Measurements from ENCODE around the gene HK1. TPM values are rescaled to one million over a fixed set of nuclear protein-coding genes. Genes with fewer than 3 reads are reported as not detected.

HK1 gene
- total RNA-seq, 1 experiment from 2014 or later, result 83.2 TPM

- Histone ChIP-seq H3K4me3 (no peak overlapping the region), H3K27me3 (no peaks in the 10 kb centered on the region), H3K36me3 (peaks cover 52% of the 10 kb centered on the region), H3K9me3 (no peaks in the 10 kb centered on the region)
- no peak for DNase-seq
These were observed 88.4 kb downstream of the HK1 start for GRCh38 chr10:69366738-69367137.

GRCh38 chr10:69367469-69367868, 89.2 kb downstream of the HK1 start:
- no peak for DNase-seq
- H3K36me3 ChIP-seq, result peaks cover 54% of the 10 kb centered on the region
- H3K27me3 ChIP-seq, result no peaks in the 10 kb centered on the region
- no peaks in the 10 kb centered on the region for H3K9me3 ChIP-seq
- no peak overlapping the region for H3K4me3 ChIP-seq

- no peak overlapping the region for H3K4me3 ChIP-seq
- no peak for DNase-seq
- no peaks in the 10 kb centered on the region for H3K27me3 ChIP-seq
- no peaks in the 10 kb centered on the region for H3K9me3 ChIP-seq
- H3K36me3 ChIP-seq, result peaks cover 32% of the 10 kb centered on the region
These were observed 94.1 kb downstream of the HK1 start for GRCh38 chr10:69372126-69372980.

- no peaks in the 10 kb centered on the region for H3K9me3 ChIP-seq
- H3K4me3 ChIP-seq, result no peak overlapping the region
- H3K27me3 ChIP-seq, result no peaks in the 10 kb centered on the region
- H3K36me3 ChIP-seq, result peaks cover 40% of the 10 kb centered on the region
- DNase-seq, result no peak
These were observed 95.9 kb downstream of the HK1 start for GRCh38 chr10:69374242-69374641.

- peaks cover 35% of the 10 kb centered on the region for H3K36me3 ChIP-seq
- no peaks in the 10 kb centered on the region for H3K9me3 ChIP-seq
- DNase-seq, result no peak
- no peak overlapping the region for H3K4me3 ChIP-seq
- no peaks in the 10 kb centered on the region for H3K27me3 ChIP-seq
These were observed 96.6 kb downstream of the HK1 start for GRCh38 chr10:69374931-69375306.

GRCh38 chr10:69375307-69376151, 97.2 kb downstream of the HK1 start:
- Histone ChIP-seq H3K27me3 (no peaks in the 10 kb centered on the region), H3K9me3 (no peaks in the 10 kb centered on the region), H3K36me3 (peaks cover 35% of the 10 kb centered on the region), H3K4me3 (no peak overlapping the region)
- peak; percentile 89 for DNase-seq

GRCh38 chr10:69376662-69377061, 98.4 kb downstream of the HK1 start:
- peaks cover 31% of the 10 kb centered on the region for H3K36me3 ChIP-seq
- DNase-seq, result no peak
- no peaks in the 10 kb centered on the region for H3K27me3 ChIP-seq
- no peaks in the 10 kb centered on the region for H3K9me3 ChIP-seq
- H3K4me3 ChIP-seq, result no peak overlapping the region

GRCh38 chr10:69377191-69377590, 98.9 kb downstream of the HK1 start:
- Histone ChIP-seq H3K9me3 (no peaks in the 10 kb centered on the region), H3K36me3 (peaks cover 27% of the 10 kb centered on the region), H3K27me3 (no peaks in the 10 kb centered on the region), H3K4me3 (no peak overlapping the region)
- no peak for DNase-seq

GRCh38 chr10:69377933-69378332, 99.6 kb downstream of the HK1 start:
- Histone ChIP-seq H3K4me3 (no peak overlapping the region), H3K36me3 (peaks cover 27% of the 10 kb centered on the region), H3K27me3 (no peaks in the 10 kb centered on the region), H3K9me3 (no peaks in the 10 kb centered on the region)
- DNase-seq, result no peak

GRCh38 chr10:69379800-69380199, 101.5 kb downstream of the HK1 start:
- H3K9me3 ChIP-seq, result no peaks in the 10 kb centered on the region
- no peak for DNase-seq
- H3K4me3 ChIP-seq, result no peak overlapping the region
- H3K27me3 ChIP-seq, result no peaks in the 10 kb centered on the region
- peaks cover 40% of the 10 kb centered on the region for H3K36me3 ChIP-seq

- peak; percentile 28 for DNase-seq
- peaks cover 52% of the 10 kb centered on the region for H3K36me3 ChIP-seq
- no peaks in the 10 kb centered on the region for H3K9me3 ChIP-seq
- H3K27me3 ChIP-seq, result no peaks in the 10 kb centered on the region
- H3K4me3 ChIP-seq, result no peak overlapping the region
These were observed 104.3 kb downstream of the HK1 start for GRCh38 chr10:69382382-69383117.

GRCh38 chr10:69383558-69383957, 105.3 kb downstream of the HK1 start:
- DNase-seq, result peak; percentile 36
- H3K36me3 ChIP-seq, result peaks cover 55% of the 10 kb centered on the region

GRCh38 chr10:69384320-69384719, 106.0 kb downstream of the HK1 start:
- Histone ChIP-seq H3K27me3 (no peaks in the 10 kb centered on the region), H3K36me3 (peaks cover 58% of the 10 kb centered on the region), H3K9me3 (no peaks in the 10 kb centered on the region), H3K4me3 (no peak overlapping the region)
- DNase-seq, result no peak

More at GRCh38 chr10:69383558-69383957, 105.3 kb downstream of the HK1 start:
- Histone ChIP-seq H3K4me3 (no peak overlapping the region), H3K9me3 (no peaks in the 10 kb centered on the region), H3K27me3 (no peaks in the 10 kb centered on the region)

- Histone ChIP-seq H3K36me3 (peaks cover 55% of the 10 kb centered on the region), H3K9me3 (no peaks in the 10 kb centered on the region), H3K27me3 (no peaks in the 10 kb centered on the region), H3K4me3 (no peak overlapping the region)
- DNase-seq, result no peak
These were observed 107.4 kb downstream of the HK1 start for GRCh38 chr10:69385454-69386350.

GRCh38 chr10:69387500-69387899, 109.2 kb downstream of the HK1 start:
- H3K27me3 ChIP-seq, result no peaks in the 10 kb centered on the region
- no peak for DNase-seq
- H3K9me3 ChIP-seq, result no peaks in the 10 kb centered on the region
- H3K36me3 ChIP-seq, result peaks cover 60% of the 10 kb centered on the region
- no peak overlapping the region for H3K4me3 ChIP-seq

GRCh38 chr10:69388488-69388887, 110.2 kb downstream of the HK1 start:
- Histone ChIP-seq H3K9me3 (no peaks in the 10 kb centered on the region), H3K36me3 (peaks cover 63% of the 10 kb centered on the region), H3K4me3 (no peak overlapping the region), H3K27me3 (no peaks in the 10 kb centered on the region)
- DNase-seq, result no peak
